Measurements from ENCODE around the gene DCUN1D5.

DNA sequence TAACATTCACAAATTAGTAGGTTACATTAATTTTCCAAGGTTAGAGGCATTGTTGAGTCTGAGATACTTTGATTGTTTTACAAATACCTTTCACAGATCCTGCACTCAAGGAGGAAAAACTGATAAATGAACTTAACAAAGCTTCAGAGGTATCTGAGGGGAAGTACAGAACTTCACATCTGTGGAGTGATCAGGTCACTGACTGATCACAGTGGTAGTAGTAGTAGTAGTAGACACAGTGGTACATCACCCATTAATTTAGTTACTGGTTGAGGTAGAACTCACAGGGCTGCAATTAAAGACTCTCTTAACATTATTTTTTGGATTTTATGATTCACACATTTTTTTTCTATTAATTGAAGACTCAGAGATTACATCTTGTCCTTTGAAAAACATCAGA is 56.7 kb downstream of the DCUN1D5 start:
- TF ChIP-seq, protein P1, sequence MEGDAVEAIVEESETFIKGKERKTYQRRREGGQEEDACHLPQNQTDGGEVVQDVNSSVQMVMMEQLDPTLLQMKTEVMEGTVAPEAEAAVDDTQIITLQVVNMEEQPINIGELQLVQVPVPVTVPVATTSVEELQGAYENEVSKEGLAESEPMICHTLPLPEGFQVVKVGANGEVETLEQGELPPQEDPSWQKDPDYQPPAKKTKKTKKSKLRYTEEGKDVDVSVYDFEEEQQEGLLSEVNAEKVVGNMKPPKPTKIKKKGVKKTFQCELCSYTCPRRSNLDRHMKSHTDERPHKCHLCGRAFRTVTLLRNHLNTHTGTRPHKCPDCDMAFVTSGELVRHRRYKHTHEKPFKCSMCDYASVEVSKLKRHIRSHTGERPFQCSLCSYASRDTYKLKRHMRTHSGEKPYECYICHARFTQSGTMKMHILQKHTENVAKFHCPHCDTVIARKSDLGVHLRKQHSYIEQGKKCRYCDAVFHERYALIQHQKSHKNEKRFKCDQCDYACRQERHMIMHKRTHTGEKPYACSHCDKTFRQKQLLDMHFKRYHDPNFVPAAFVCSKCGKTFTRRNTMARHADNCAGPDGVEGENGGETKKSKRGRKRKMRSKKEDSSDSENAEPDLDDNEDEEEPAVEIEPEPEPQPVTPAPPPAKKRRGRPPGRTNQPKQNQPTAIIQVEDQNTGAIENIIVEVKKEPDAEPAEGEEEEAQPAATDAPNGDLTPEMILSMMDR (IDR thresholded peaks at IDR 0.05 in 2 of 3, conservative IDR thresholded peaks at IDR 0.05 in 1 of 3; ENCODE audit: insufficient read depth in 2 of 3, low read depth in 1 of 3, low read length in 3 of 3) = no peak
- no peak for TF ChIP-seq KAT8 (IDR thresholded peaks at IDR 0.05; ENCODE audit: low read depth)
